HG02610 (cell line): Measurements from ENCODE around the gene MLST8.

ENCODE experiments used
- ATAC-seq: cut with Tn5 transposase; IDR thresholded peaks from one replicate; pipeline ENCODE4 v1.9.1; 2021; ENCODE audit warnings: mild to moderate bottlenecking, moderate library complexity; ENCODE audit not compliant: unreplicated experiment

The MLST8 gene

DNA sequence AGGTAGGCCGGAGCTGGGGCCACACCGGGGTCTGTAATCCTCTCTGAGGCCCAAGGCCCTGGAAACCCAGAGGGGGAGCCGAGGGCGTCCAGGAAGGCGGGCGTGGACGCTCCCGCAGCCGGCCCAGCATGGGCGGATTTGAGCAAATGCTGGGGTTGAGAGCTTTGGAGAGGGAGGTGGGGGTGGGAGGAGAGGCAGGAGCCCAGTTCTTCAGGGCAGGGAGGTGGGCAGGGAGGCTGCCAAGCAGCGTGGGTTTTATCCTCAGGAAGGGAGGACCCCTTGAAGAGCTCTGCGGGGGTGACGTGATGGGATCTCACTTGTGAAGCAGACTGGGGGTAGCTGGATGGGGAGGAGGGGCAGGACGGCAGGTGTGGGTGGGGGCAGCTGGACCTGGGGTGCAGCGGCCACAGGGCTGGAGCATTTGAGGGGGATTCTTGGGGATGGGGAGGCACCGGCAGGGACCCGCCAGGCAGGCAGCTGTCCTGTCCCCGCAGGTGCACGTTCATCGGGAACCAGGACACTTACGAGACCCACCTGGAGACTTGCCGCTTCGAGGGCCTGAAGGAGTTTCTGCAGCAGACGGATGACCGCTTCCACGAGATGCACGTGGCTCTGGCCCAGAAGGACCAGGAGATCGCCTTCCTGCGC lies 32.4 kb upstream of the MLST8 start:
- no peak for ATAC-seq

- ATAC-seq = no peak
These were observed 31.9 kb upstream of the MLST8 start for GRCh38 chr16:2173366-2173765.

DNA sequence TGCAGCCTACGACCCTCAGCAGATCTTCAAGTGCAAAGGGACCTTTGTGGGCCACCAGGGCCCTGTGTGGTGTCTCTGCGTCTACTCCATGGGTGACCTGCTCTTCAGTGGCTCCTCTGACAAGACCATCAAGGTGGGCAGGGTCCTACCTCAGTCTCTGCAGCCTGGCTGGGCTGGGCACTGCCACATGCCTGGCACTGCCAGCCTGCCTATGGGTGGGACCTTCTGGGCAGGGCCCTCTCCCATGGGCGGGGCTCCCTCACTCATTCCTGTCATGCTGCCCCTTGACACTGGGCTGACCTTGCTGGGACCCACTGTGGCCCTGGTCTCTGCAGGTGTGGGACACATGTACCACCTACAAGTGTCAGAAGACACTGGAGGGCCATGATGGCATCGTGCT lies 31.3 kb upstream of the MLST8 start:
- no peak for ATAC-seq

DNA sequence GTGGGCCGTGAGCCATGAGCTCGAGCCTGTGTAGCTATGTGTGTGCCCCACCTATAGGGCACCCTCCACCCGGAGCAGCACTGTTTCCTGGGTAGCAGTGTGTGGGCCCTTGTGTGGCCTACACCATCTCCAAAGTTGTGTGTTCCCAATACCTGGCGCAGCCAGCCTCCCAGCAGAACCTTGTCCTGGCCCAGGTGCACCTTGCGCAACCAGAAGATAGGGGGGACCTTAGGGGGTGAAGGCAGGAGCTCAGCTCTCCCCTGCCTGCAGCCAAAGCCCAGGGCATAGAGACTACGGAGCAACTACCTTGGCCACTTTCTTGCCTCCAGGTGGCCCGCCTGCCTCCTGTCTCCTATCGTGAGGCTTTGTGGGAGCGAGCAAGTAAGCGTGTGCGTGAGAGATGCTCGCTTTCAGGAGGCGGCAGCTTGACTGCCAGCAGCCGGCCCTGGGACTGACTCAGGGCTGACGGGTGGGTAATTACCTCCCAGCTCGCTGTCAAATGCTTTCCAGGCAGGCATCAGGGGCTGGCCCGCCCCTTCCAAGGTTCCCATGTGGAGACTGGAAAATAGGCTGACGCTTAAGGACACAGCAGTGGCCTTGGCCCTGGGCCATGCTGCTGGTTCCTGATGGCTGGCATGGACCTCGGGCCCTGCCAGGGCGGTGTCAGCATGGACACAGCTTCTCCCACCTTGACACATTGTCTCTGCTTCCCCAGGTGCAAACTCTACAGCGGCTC lies 30.7 kb upstream of the MLST8 start:
- no peak for ATAC-seq

GRCh38 chr16:2175454-2175853 lies 29.8 kb upstream of the MLST8 start:
- ATAC-seq = no peak

DNA sequence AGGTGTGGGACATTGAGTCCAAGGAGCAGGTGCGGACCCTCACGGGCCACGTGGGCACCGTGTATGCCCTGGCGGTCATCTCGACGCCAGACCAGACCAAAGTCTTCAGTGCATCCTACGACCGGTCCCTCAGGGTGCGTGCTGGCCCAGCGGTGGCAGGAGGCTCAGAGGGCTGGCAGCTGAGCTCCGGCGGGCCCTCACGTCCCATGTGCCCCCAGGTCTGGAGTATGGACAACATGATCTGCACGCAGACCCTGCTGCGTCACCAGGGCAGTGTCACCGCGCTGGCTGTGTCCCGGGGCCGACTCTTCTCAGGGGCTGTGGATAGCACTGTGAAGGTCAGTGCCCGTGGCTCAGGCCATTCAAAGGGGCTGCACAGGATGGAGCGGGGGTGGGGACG lies 29.2 kb upstream of the MLST8 start:
- no peak for ATAC-seq

- no peak for ATAC-seq
These were observed 28.2 kb upstream of the MLST8 start for GRCh38 chr16:2177101-2177500.

DNA sequence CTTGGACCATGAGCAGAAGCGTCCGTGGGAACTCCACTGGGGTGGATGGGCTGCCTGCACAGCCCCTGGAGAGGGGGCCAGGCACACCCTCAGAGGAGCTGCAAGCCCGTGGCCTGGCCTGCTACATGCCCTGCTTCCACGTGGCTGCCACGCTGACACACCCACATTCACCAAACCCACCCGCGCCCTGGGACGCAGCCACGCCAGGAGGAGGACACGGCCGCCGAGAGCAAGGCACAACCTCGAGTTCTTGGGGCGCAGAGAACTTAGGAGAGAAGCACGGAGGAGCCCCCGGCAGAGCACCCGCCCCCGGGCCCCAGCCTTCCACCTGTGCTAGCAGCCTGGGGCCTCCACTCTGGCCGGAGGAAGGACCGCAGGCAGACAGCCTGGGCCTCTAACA lies 27.7 kb upstream of the MLST8 start:
- no peak for ATAC-seq

DNA sequence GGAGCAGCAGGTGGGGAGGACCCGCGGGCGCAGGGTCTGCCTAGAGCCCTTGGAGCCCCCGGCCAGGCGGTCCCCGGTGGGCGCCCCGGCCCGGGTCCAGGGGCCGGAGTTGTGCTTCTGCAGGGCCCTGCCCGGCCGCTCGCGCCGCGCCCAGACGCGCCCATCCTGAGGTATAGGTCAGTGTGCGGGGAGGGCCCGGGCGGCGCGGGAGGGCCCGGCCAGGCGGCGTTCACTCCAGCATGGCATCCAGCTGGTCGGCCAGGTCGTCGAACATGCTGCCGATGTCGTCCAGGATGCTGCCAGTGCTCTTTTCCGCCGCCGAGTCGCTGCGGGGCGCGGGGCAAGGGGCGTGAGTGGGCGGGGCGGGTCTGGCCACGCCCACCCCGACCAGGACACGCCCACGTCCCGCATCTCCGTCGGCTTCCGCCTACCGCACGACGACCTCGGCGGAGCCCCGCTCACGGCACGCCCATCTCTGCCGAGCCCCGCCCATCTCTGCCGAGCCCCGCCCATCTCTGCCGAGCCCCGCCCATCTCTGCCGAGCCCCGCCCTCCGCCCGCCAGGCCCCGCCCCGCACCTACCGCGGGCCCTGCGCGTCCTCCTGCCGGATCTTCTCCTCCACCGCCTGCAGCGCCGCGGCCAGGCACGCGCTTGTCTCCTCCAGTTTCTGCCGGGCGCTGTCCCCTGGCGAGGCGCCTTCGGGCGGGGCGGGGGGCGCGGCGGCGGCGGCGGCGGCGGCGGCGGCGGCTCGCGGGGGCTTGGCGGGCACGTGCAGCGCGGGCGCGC lies 26.7 kb upstream of the MLST8 start:
- no peak for ATAC-seq

GRCh38 chr16:2179107-2179501 lies 26.1 kb upstream of the MLST8 start:
- no peak for ATAC-seq

DNA sequence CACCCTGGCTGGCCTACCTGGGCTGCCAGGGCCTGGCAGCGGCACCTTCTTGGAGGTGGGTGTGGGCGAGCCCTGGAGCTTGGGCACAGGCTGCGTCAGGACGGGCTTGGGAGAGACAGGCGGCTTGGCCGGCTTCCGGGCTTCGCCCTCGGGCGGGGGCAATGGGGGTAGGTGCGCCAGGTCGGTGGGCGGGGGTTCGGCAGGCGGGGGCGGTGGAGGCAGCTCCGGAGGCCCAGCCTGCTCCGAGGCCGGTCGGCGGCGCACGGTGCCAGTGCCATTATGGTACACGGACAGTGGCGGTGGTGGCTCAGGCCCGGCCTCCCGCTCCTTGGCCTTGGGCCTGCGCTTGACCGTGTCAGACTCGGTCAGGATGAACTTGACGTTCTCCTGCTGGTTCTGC lies 25.7 kb upstream of the MLST8 start:
- no peak for ATAC-seq

GRCh38 chr16:2180461-2180860 lies 24.8 kb upstream of the MLST8 start:
- ATAC-seq = no peak

- ATAC-seq = no peak
These were observed 24.0 kb upstream of the MLST8 start for GRCh38 chr16:2180962-2181923.

- no peak for ATAC-seq
These were observed 23.3 kb upstream of the MLST8 start for GRCh38 chr16:2181952-2182351.

DNA sequence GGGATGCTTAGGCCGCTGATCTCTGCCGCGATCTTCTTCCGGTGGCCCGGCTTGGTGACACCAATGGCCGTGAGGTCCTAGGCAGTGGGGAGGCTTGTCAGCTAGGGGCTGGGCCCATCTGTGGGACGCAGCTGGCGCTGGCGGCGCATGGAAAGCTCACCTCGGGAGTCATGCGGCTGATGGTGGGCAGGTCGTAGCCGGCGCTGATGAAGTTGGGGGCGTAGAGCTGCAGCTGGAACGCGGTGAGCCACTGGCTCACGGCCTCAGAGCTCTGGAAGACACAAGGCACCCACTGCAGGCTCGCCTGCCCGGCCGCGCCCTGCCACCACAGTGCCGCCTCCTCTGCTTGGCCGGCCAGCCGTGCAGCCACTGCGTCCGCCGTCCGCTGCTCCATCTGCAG lies 21.6 kb upstream of the MLST8 start:
- ATAC-seq = no peak

DNA sequence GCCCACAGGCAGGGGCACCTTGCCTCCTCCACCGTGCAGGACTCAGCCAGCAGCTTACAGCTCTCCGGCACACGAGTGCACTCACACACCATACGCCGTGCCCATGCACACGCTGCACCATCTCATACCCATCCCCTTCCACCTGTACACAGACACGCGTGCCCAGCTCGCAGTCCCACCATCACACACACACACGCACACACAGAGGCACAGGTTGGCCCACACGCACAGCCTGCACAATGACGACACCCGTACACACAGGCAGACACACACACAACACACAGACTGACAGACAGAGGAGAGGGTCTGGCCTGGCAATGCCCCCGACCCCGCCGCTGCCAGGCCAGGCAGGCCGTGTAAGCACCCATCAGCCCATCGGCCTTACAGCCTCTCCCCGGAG lies 20.9 kb upstream of the MLST8 start:
- ATAC-seq = no peak

DNA sequence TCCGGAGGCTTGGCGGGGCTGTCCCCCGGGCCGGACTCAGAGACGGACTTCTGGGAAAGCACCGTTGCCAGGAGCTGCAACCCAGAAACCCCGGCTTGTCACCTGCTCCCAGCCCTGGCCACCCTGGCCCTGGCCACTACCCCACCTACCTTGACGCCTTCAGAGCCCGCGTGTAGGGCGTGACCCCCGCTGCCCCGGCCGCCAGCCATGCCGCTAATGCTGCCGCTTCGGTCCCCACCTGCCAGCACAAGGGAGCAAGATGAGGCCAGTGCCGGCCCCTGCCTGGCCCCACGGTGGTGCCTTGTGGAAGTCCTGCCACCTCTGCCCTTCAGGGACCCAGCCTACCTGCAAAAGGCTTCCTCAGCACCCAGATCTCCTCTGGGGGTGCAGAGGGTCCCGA lies 20.3 kb upstream of the MLST8 start:
- no peak for ATAC-seq

DNA sequence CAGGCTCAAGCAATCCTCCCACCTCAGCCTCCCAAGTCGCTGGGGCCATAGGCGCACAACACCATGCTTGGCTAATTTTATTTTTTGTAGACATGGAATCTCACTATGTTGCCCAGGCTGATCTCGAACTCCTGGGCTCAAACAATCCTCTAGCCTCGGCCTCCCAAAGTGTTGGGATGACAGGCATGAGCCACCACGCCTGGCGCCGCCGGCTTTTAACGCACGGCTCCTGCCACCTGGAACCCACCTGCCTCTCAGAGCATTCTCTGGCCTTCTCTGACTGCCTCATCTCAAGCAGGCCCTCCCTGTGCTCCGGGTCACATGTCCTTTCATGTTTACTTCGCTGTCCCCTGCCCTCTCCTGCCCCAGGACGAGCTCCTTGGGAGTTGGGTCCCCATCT lies 19.2 kb upstream of the MLST8 start:
- no peak for ATAC-seq

- ATAC-seq = no peak
These were observed 18.7 kb upstream of the MLST8 start for GRCh38 chr16:2186505-2186904.

DNA sequence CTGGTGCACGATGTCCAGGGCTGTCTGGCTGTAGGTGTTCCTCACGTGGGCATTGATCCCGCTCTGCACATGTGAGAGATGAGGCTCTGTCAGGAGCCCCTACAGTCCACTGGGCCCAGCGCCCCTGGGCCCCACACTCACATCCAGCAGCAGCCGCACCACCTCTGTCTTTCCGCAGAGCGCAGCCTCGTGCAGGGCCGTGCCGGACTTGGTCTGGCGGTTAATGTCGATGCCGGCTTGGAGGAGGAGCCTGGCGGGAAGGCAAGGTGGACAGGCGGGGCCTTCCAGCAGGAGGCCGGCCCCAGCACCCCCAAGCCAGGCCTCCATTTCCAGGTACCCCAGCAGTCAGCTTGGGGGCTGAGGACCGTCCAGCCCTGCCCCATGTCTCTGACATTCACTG lies 18.0 kb upstream of the MLST8 start:
- ATAC-seq = no peak

GRCh38 chr16:2188395-2188794 lies 16.9 kb upstream of the MLST8 start:
- ATAC-seq = no peak
